HG02759 (cell line): Measurements from ENCODE around the gene NCF1.
A peak's percentile ranks its signal among the peaks of the same experiment; 100 is the strongest.
"Not testable (repeated sequence)": the region's sequence is repeated elsewhere in the genome, so short reads cannot be mapped to it uniquely, and the experiment has no call there.

ENCODE experiments used
- ATAC-seq: cut with Tn5 transposase; IDR thresholded peaks from one replicate; pipeline ENCODE4 v1.9.1; 2021; ENCODE audit warnings: mild to moderate bottlenecking, moderate library complexity; ENCODE audit not compliant: unreplicated experiment

Gene NCF1

DNA sequence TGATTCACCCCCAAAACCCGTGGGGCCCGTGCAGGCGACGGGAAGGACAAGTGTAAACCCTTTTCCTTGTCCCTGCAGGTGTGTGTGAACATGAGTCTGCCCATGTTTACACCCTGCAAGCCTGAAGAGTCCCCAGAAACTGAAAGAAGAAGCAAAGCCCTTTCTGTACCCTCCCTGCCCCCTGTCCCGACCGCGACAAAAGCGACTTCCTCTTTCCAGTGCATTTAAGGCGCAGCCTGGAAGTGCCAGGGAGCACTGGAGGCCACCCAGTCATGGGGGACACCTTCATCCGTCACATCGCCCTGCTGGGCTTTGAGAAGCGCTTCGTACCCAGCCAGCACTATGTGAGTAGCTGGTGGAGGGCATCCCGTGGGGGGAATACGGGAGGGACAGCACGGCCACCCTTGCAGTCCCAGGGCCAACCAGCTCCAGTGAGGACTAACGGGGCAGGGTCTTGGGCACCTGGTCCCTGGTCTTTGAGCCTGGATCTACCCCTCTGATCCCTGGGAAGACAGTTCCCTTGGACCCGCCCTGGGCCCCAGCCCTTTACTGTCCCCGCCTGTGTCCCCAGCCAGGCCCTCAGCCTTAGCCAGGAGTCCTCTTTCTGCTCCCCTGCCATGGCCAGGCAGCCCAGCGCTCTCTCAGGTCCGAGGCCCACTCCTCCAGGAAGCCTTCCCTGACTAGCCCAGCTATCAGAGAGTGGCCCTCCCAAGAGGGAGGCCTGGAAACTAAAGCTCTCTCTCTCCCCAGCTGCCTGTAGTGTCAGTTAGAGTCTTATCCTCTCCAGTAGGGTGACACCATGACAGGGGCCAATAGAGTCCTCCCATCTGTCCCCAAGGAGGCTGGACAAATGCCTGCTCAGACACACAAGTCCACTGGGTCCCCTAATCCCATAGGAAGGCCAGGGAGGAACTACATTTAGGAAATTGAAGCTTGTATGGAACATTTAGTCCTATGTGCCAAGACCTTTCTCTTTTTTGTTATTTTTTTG lies at the start of gene NCF1:
Gene NCF1, plus strand, starts transcription at position 252 of the 991 bp plus-strand sequence. Its CDS starts 21 bp downstream, at position 273.
- ATAC-seq: peak; percentile 81

DNA sequence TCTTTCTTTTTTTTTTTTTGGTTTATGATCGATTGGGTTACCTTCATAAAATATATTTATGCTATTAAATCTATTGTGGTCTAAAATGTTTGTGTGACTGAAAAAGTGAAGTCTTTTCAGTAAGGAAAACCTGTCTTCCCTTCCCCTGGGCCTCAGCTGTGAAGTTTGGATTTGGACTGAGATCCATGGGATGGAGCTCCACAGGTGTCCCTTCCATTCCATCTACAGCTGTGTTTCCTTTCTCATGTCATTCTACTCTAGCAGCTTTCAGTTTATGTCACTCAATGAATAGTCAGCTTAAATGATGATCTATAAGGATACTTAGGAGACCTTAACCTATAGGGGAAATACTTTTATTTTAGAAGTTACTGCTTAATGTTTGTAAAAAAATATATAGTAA lies 48.0 kb upstream of the NCF1 start:
- ATAC-seq: no peak

DNA sequence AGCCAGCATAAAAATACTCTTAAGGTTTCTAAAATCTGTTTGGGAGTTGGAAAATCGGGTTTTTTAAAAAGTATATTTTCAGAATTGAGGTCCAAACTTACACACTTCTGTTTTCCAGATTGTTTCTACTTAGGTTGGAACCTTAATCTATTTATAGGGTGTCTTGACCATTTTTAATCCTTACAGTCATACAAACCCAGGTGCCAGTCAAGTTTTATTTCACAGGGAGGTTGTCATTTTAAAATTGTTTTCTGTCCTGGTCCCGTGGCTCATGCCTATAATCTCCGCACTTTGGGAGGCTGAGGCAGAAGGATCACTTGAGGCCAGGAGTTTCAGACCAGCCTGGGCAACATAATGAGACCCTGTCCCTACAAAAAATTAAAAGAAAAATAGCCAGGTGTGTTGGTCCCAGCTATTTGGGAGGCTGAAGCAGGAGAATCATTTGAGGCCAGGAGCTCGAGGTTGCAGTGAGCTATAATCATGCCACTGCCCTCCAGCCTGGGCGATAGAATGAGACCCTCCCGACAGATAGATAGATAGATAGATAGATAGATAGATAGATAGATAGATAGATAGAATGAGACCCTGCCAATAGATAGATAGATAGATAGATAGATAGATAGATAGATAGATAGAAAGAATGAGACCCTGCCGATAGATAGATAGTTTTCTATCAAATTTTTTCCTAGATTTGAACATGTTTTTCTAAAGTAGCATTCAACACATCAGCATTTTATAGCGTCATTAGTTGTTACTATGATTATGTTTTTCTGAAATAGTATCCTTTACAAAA lies 47.3 kb upstream of the NCF1 start:
- no peak for ATAC-seq

GRCh38 chr7:74728686-74729085 lies 45.1 kb upstream of the NCF1 start:
- not testable (repeated sequence) for ATAC-seq

GRCh38 chr7:74730186-74730585 lies 43.6 kb upstream of the NCF1 start:
- ATAC-seq: not testable (repeated sequence)

- not testable (repeated sequence) for ATAC-seq
Measured at GRCh38 chr7:74739974-74740703, 33.7 kb upstream of the NCF1 start.

DNA sequence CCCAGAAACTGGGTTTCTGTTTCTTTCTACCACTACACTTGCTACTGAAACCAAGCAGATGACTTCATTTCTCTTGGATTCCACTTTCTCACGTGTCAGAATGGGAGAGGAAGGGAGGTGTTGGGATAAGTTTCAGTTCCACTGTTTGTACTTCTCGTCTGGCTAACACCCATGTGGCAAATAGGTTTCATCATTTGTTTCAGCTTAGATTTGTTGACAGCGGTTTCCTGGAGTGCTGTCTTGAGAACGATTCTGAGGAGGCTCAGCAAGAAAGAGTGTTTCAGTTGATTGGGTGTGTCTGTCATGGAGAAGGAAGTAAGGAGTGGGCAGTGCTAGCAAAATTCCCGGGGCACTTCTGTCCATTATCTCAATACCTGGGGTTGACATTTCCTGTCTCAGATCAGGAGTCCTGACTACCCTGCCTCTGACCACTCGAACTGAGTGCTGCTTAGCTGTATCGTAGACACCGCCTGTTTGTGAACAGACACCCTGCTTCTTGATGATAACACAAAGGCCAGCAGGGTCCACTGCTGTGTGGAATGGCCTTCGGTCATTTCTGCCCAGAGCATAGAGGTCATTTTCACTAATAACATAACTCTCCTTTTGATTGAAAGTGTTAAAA lies 29.8 kb upstream of the NCF1 start:
- not testable (repeated sequence) for ATAC-seq

- not testable (repeated sequence) for ATAC-seq
Measured at GRCh38 chr7:74753921-74754482, 19.8 kb upstream of the NCF1 start.

DNA sequence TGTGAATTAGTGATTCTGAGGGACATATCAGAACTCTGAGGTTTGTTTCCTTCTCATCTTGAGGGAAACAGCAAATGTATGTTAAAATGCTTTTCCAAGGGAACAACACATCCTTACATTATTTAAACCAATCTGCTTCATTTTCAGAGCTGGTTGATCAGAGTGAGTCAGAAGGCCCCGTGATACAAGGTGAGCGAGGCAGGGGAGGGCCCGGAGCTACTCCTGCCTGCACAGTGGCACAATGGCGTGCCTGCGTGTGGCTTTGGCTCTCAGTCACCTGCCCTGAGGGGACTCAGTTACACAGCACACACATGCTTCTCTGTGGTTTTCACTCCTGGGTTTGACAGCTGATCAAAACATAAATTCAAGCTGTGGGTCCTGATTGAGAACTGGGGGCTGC lies 17.1 kb upstream of the NCF1 start:
- ATAC-seq: not testable (repeated sequence)

GRCh38 chr7:74758268-74758667 lies 15.5 kb upstream of the NCF1 start:
- not testable (repeated sequence) for ATAC-seq

DNA sequence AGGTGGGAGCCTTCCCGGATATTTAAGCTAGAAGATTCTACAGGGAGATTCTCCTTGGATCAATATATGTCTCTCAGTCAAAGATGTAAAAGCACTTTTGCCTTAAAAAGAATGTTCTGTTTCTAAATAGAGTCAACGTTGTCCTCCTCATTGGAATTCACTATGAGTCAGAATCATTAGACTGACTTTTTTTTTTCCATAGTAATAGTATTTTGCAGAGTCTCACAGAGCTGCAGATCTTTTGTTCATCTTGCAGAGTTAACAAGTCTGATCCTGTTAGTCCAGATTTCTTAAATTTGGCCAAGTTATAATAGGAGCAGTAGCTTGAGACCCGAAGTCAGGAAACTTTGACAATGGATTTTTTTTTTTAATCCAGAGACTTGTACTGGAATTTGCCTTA lies 14.8 kb upstream of the NCF1 start:
- ATAC-seq: not testable (repeated sequence)

GRCh38 chr7:74765205-74765918 lies 8.4 kb upstream of the NCF1 start:
- not testable (repeated sequence) for ATAC-seq

DNA sequence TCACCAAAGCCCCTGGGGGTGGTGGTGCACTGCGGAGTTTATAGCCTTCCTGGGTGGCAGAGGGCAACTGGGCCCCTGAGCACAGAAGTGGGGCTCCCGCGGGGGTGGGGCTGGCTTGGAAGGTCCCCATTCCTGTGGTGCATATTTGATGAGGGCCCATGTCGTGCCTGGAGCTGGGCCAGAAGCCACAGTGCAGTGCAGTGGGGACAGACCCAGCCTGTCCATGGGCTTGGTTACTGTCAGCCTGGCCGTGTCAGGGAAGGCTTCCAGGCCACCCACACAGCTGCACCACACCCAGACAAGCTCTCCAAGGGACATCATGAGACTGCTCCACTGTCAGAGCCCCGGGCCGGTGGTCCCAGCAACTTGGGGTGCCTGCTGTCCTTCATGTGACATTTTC lies 7.3 kb upstream of the NCF1 start:
- peak; percentile 35 for ATAC-seq

DNA sequence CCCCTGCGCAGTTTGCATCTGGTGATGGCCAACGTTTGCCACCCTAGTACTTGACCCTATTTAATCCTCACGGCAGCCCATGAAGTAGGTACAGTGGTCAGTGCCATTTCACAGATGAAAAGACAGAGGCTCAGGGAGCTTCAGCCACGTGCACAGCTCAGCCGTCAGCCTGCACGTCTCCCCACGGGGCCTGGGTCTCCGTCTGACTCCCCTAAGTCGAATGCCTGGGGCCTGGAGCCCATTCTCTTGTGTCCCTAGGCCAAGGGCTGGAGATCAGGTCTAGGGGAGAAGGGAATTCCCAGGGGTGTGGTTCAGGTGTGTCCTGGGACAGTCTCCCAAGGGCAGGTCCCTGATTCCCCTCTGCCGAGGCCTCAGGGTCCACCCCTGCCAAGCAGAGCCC lies 6.8 kb upstream of the NCF1 start:
- ATAC-seq: not testable (repeated sequence)

DNA sequence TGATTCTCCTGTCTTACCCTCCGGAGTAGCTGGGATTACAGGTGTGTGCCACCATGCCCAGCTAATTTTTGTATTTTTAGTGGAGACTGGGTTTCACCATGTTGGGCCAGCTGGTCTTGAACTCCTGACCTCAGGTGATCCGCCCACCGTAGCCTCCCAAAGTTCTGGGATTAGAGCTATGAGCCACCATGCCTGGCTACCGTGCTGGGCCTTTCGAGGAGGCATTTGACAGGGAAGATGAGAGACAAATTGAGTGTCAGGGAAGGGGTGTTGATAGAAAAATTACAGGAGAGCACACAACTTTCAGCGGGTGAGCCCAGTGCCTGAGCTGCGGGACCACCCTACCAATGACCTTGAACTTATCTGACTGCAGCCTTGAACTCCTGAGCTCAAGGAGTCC lies 3.7 kb upstream of the NCF1 start:
- not testable (repeated sequence) for ATAC-seq

DNA sequence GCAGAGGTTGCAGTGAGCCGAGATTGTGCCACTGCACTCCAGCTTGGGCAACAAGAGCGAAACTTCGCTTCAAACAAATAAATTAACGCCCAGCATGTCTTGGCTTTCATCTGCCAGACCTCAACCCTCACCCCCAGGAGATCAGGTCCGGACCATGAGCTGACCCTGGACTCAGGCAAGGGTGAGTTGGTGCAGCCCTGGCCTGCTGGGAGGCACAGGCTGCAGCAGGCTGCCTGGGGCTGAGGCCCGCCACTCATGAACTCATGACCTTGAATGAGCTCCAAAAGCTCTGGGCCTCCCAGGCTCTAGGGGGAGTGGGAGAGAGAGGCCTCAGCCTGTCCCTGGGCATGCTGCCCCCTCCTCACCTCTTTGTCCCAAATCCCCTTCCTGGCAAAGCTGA lies 1.7 kb upstream of the NCF1 start:
- ATAC-seq: not testable (repeated sequence)

DNA sequence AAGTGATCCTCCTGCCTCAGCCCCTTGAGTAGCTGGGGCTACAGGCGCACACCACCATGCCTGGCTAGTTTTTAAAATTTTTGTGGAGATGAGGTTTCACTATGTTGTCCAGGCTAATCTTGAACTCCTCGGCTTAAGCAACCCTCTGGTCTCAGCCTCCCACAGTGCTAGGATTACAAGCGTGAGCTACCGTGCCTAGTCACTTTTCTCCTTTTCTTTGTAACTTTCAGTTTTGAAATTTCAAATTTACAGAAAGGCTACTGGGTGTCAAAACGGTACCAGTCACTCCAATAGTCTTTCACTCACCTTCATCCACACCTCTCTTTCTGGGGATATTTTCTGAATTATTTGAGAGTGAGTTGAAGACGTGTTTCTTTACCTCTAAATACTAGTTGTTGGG lies 1.3 kb downstream of the NCF1 start:
- ATAC-seq: peak; percentile 48

GRCh38 chr7:74779053-74779452 lies 5.2 kb downstream of the NCF1 start:
- not testable (repeated sequence) for ATAC-seq

- not testable (repeated sequence) for ATAC-seq
Measured at GRCh38 chr7:74781746-74782145, 7.9 kb downstream of the NCF1 start.
